Glomerular visceral epithelial cell (primary cell): ENCODE measurements around the gene CDHR5.

ENCODE experiments used
- DNase-seq: peaks from one replicate; pipeline ENCODE4 v3.0.0-alpha.2; 2016; ENCODE audit errors: extremely low spot score

Gene CDHR5

GRCh38 chr11:567011-567628 is 57.6 kb downstream of the CDHR5 start:
- no peak for DNase-seq
